HuH-7.5 (cell line): Measurements from ENCODE around the gene ZC3H18.
"Not testable (repeated sequence)": the region's sequence is repeated elsewhere in the genome, so short reads cannot be mapped to it uniquely, and the experiment has no call there.

Source experiments
- DNase-seq: peaks from one replicate; pipeline ENCODE4 v3.0.0; 2011; ENCODE audit warnings: low spot score

Gene ZC3H18

GRCh38 chr16:88654363-88655052, 84.3 kb downstream of the ZC3H18 start:
- no peak for DNase-seq

GRCh38 chr16:88655053-88655732, 85.0 kb downstream of the ZC3H18 start:
- DNase-seq: no peak

- no peak for DNase-seq
Measured at GRCh38 chr16:88655733-88656281, 85.6 kb downstream of the ZC3H18 start.

GRCh38 chr16:88656291-88656980, 86.2 kb downstream of the ZC3H18 start:
- no peak for DNase-seq

- DNase-seq: no peak
Measured at GRCh38 chr16:88657371-88657770, 87.2 kb downstream of the ZC3H18 start.

- DNase-seq: no peak
Measured at GRCh38 chr16:88658714-88659113, 88.5 kb downstream of the ZC3H18 start.

GRCh38 chr16:88659160-88659559, 89.0 kb downstream of the ZC3H18 start:
- DNase-seq: no peak

GRCh38 chr16:88661468-88661867, 91.3 kb downstream of the ZC3H18 start:
- no peak for DNase-seq

- no peak for DNase-seq
Measured at GRCh38 chr16:88662222-88662842, 92.1 kb downstream of the ZC3H18 start.

- peak; percentile 100 for DNase-seq
Measured at GRCh38 chr16:88662843-88663606, 92.8 kb downstream of the ZC3H18 start, which contains the start of gene MVD. Gene MVD, minus strand, starts transcription at chr16:88663091. Its CDS starts 11 bp downstream, at chr16:88663080.

GRCh38 chr16:88665148-88665547, 94.9 kb downstream of the ZC3H18 start:
- DNase-seq: no peak

GRCh38 chr16:88665570-88665969, 95.4 kb downstream of the ZC3H18 start:
- DNase-seq: no peak

GRCh38 chr16:88667461-88667860, 97.3 kb downstream of the ZC3H18 start:
- DNase-seq: no peak

GRCh38 chr16:88669493-88669892, 99.3 kb downstream of the ZC3H18 start:
- DNase-seq: not testable (repeated sequence)

- DNase-seq: no peak
Measured at GRCh38 chr16:88669980-88670379, 99.8 kb downstream of the ZC3H18 start.

- DNase-seq: no peak
Measured at GRCh38 chr16:88671806-88672205, 101.6 kb downstream of the ZC3H18 start.

- DNase-seq: no peak
Measured at GRCh38 chr16:88672776-88673175, 102.6 kb downstream of the ZC3H18 start.

GRCh38 chr16:88673716-88674379, 103.6 kb downstream of the ZC3H18 start:
- DNase-seq: no peak

- DNase-seq: no peak
Measured at GRCh38 chr16:88676502-88677242, 106.5 kb downstream of the ZC3H18 start.

GRCh38 chr16:88677721-88678120, 107.5 kb downstream of the ZC3H18 start:
- DNase-seq: no peak
